ENCODE results near the gene LTF. TPM values are rescaled to one million over a fixed set of nuclear protein-coding genes. Genes with fewer than 3 reads are reported as not detected.

The LTF gene
- total RNA-seq, 1 donor from 2014 or later, result 3.7 TPM

Other genes with a start within 250 kb of the LTF start
- not detected for gene CCR3, start 222.4 kb downstream of the LTF start, total RNA-seq
- 1.3 TPM for gene CCR2, start 110.8 kb downstream of the LTF start, total RNA-seq
- 0.62 TPM for gene CCR5, start 94.0 kb downstream of the LTF start, total RNA-seq
- gene CCRL2, start 57.6 kb downstream of the LTF start, total RNA-seq, result 1.4 TPM
- gene RTP3, start 33.1 kb upstream of the LTF start, total RNA-seq, result not detected
- gene LRRC2, start 101.4 kb upstream of the LTF start, total RNA-seq, result 122 TPM
- gene FAM240A, start 147.6 kb upstream of the LTF start, total RNA-seq, result not detected
- 33.1 TPM for gene ALS2CL, start 228.8 kb upstream of the LTF start, total RNA-seq
- gene TMIE, start 236.5 kb upstream of the LTF start, total RNA-seq, result 0.74 TPM